Stomach (tissue), 4 donors: Measurements from ENCODE around the gene COPS9.

Experiments
- EP300 ChIP-seq: sonication (generic); formaldehyde crosslinking; IDR thresholded peaks from one replicate; pipeline ENCODE4 v1.6.1; 2017; ENCODE audit warnings: antibody characterized with exemption
- POLR2A ChIP-seq, 4 donors: fragments of 450-650 bp; IDR thresholded peaks; one replicate each; pipeline ENCODE4 v1.6.1; 2016; ENCODE audit warnings: antibody characterized with exemption in 4 of 4, control low read depth in 2 of 4, mild to moderate bottlenecking in 1 of 4, moderate library complexity in 1 of 4
- POLR2AphosphoS5 ChIP-seq, 3 donors: sonication (generic); formaldehyde crosslinking; IDR thresholded peaks; one replicate each; pipeline ENCODE4 v1.6.1; 2016; ENCODE audit warnings: antibody characterized with exemption in 3 of 3
- TF ChIP-seq, protein P1 (sequence below), 7 experiments: fragments of 450-650 bp in 4 of 7; fragments of 200-600 bp in 3 of 7; sonication (generic) in 3 of 7; IDR thresholded peaks; one replicate each; pipeline ENCODE4 v1.5.1; 2016 to 2019; ENCODE audit warnings: antibody characterized with exemption in 7 of 7, control low read depth in 2 of 7, mild to moderate bottlenecking in 1 of 7

GRCh38 chr2:240126731-240127130 is 9.4 kb downstream of the COPS9 start:
- TF ChIP-seq, protein P1, sequence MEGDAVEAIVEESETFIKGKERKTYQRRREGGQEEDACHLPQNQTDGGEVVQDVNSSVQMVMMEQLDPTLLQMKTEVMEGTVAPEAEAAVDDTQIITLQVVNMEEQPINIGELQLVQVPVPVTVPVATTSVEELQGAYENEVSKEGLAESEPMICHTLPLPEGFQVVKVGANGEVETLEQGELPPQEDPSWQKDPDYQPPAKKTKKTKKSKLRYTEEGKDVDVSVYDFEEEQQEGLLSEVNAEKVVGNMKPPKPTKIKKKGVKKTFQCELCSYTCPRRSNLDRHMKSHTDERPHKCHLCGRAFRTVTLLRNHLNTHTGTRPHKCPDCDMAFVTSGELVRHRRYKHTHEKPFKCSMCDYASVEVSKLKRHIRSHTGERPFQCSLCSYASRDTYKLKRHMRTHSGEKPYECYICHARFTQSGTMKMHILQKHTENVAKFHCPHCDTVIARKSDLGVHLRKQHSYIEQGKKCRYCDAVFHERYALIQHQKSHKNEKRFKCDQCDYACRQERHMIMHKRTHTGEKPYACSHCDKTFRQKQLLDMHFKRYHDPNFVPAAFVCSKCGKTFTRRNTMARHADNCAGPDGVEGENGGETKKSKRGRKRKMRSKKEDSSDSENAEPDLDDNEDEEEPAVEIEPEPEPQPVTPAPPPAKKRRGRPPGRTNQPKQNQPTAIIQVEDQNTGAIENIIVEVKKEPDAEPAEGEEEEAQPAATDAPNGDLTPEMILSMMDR (IDR thresholded peaks at IDR 0.05), result no peak
- TF ChIP-seq POLR2A (IDR thresholded peaks at IDR 0.05) (no peak), EP300 (no peak), POLR2AphosphoS5 (IDR thresholded peaks at IDR 0.05) (no peak)
